ENCODE results near the gene CCDC12. TPM values are rescaled to one million over a fixed set of nuclear protein-coding genes. Genes with fewer than 3 reads are reported as not detected.

CCDC12 gene
- total RNA-seq, 1 donor from 2014 or later = 36.3 TPM

GRCh38 chr3:47018269-47018611 is 41.7 kb upstream of the CCDC12 start:
- no peak for DNase-seq (ENCODE audit: low spot score)
- Mint-ChIP-seq H3K4me3 (ENCODE audit: unreplicated experiment) (no peak overlapping the region), H3K27me3 (ENCODE audit: unreplicated experiment) (peaks cover 2% of the 10 kb centered on the region), H3K27ac (ENCODE audit: unreplicated experiment) (no peak overlapping the region), H3K4me1 (ENCODE audit: unreplicated experiment) (no peaks in the 10 kb centered on the region), H3K9me3 (ENCODE audit: unreplicated experiment) (no peaks in the 10 kb centered on the region), H3K36me3 (ENCODE audit: low read depth, unreplicated experiment) (peaks cover 18% of the 10 kb centered on the region)
- TF ChIP-seq CTCF (IDR thresholded peaks at IDR 0.05; ENCODE audit: unreplicated experiment) = no peak

GRCh38 chr3:47017504-47018268 is 41.1 kb upstream of the CCDC12 start:
- Mint-ChIP-seq H3K9me3 (ENCODE audit: unreplicated experiment) (no peaks in the 10 kb centered on the region), H3K27me3 (ENCODE audit: unreplicated experiment) (peaks cover 2% of the 10 kb centered on the region), H3K36me3 (ENCODE audit: low read depth, unreplicated experiment) (peaks cover 18% of the 10 kb centered on the region), H3K4me1 (ENCODE audit: unreplicated experiment) (no peaks in the 10 kb centered on the region), H3K4me3 (ENCODE audit: unreplicated experiment) (no peak overlapping the region), H3K27ac (ENCODE audit: unreplicated experiment) (no peak overlapping the region)
- no peak for DNase-seq (ENCODE audit: low spot score)
- TF ChIP-seq CTCF (IDR thresholded peaks at IDR 0.05; ENCODE audit: unreplicated experiment) = no peak

GRCh38 chr3:47016934-47017435 is 40.4 kb upstream of the CCDC12 start:
- DNase-seq (ENCODE audit: low spot score) = no peak
- H3K36me3 Mint-ChIP-seq (ENCODE audit: low read depth, unreplicated experiment) = peaks cover 18% of the 10 kb centered on the region
- no peak overlapping the region for H3K27ac Mint-ChIP-seq (ENCODE audit: unreplicated experiment)
- H3K27me3 Mint-ChIP-seq (ENCODE audit: unreplicated experiment) = peaks cover 2% of the 10 kb centered on the region
- peak overlapping the region; percentile 61 for H3K4me3 Mint-ChIP-seq (ENCODE audit: unreplicated experiment)
- no peak for TF ChIP-seq CTCF (IDR thresholded peaks at IDR 0.05; ENCODE audit: unreplicated experiment)
- no peaks in the 10 kb centered on the region for H3K4me1 Mint-ChIP-seq (ENCODE audit: unreplicated experiment)
- H3K9me3 Mint-ChIP-seq (ENCODE audit: unreplicated experiment) = no peaks in the 10 kb centered on the region

- no peak for TF ChIP-seq CTCF (IDR thresholded peaks at IDR 0.05; ENCODE audit: unreplicated experiment)
- no peak for DNase-seq (ENCODE audit: low spot score)
- no peaks in the 10 kb centered on the region for H3K4me1 Mint-ChIP-seq (ENCODE audit: unreplicated experiment)
- no peak overlapping the region for H3K4me3 Mint-ChIP-seq (ENCODE audit: unreplicated experiment)
- H3K27ac Mint-ChIP-seq (ENCODE audit: unreplicated experiment) = no peak overlapping the region
- H3K36me3 Mint-ChIP-seq (ENCODE audit: low read depth, unreplicated experiment) = peaks cover 25% of the 10 kb centered on the region
- peaks cover 2% of the 10 kb centered on the region for H3K27me3 Mint-ChIP-seq (ENCODE audit: unreplicated experiment)
- no peaks in the 10 kb centered on the region for H3K9me3 Mint-ChIP-seq (ENCODE audit: unreplicated experiment)
Measured at GRCh38 chr3:47016086-47016933, 39.8 kb upstream of the CCDC12 start.
